ENCODE measurements around the gene EFNA1. TPM values are rescaled to one million over a fixed set of nuclear protein-coding genes. Genes with fewer than 3 reads are reported as not detected.
A peak's percentile ranks its signal among the peaks of the same experiment; 100 is the strongest.
"Not testable (repeated sequence)": the region's sequence is repeated elsewhere in the genome, so short reads cannot be mapped to it uniquely, and the experiment has no call there.

The EFNA1 gene
- total RNA-seq, 3 donors from 2014 or later (not counting 1 experiment from before 2014, with no cell fraction given) = 1.5 to 1.9 (median 1.9) TPM

DNA sequence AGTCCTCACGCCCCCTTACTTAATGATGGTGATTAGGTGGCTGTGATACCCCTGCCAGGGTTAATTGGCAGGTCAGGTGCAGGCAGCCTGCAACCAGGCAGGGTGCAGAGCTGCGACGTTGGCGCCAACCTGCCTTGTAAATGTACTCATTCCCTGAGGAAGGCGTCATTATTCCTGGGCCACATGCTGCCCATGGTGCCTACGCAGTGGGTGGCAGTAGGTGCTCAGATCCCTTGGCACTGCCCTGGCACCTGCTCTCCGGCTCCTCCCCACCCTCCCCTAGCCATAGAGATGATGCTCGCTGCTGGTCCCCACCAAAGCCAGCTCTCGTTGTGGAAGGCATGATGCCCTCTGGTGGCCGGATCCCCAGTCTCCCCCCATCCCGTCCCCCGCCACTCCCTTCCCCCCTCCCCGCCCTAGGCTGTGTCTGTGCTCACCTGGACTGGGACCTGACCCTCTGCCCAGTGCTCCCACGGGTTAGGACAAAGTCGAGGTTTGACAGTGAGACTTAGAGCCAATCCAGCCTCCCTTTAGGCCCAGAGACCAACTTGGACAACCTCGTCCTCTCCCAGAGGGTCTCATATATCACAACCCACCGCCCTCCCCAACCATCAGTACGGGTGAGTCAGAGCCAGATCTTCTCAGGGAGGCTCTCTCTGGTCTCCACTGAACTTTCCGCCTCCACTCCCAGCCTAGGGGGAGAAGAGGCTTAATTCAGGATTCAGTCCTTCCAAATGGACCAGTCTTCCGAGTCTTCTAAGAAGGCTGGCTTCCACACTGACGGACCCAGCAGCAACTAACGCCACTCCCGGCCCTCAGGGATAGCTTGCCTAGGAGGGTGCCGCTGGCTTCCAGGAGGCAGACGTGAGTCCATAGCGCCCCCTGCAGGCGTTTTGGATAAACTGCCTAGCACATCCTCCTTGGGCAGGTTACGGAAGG is 39.8 kb downstream of the EFNA1 start:
- H3K27me3 ChIP-seq (ENCODE audit: control insufficient read depth, insufficient read depth, low read length) = peaks cover 2% of the 10 kb centered on the region
- no peaks in the 10 kb centered on the region for H3K9me3 ChIP-seq (ENCODE audit: control insufficient read depth, insufficient read depth, low read length)
- peaks cover 20% of the 10 kb centered on the region for H3K4me1 ChIP-seq (ENCODE audit: control insufficient read depth, insufficient read depth, low read length)
- H3K27ac ChIP-seq (ENCODE audit: low read length) = no peak overlapping the region
- Mint-ChIP-seq H3K9me3 (no peaks in the 10 kb centered on the region), H3K36me3 (no peaks in the 10 kb centered on the region), H3K4me3 (peak overlapping the region; percentile 4), H3K27me3 (ENCODE audit: low read depth in 2 of 2) (peaks cover 0 to 7% of the 10 kb centered on the region in 2 donors), H3K27ac (peak overlapping the region in 1 of 2 donors; percentile 68), H3K4me1 (peaks cover 7 to 21% of the 10 kb centered on the region in 2 donors)
- H3K36me3 ChIP-seq (ENCODE audit: control insufficient read depth, insufficient read depth, low read length) = peaks cover 14% of the 10 kb centered on the region
- peak; percentile 84 for TF ChIP-seq CTCF (IDR thresholded peaks at IDR 0.05)
- DNase-seq = peak; percentile 82 to 93
- WGBS (ENCODE audit: insufficient coverage) = 8% methylated on average over 25 of the region's 28 CpGs
- intact Hi-C loops (cut with micrococcal nuclease) = loop anchor here (1.0 to 5.0 kb wide), 2 partner anchors 40 to 76 kb away; partner anchors contain the start of gene EFNA1
- H3K4me3 ChIP-seq (ENCODE audit: low read length) = peak overlapping the region; percentile 13
- peak; percentile 81 to 87 (median 85) for ATAC-seq

GRCh38 chr1:155168105-155168445 is 40.4 kb downstream of the EFNA1 start:
- 55% methylated on average over 4 of the region's 4 CpGs for WGBS (ENCODE audit: insufficient coverage)
- not testable (repeated sequence) for H3K27me3 Mint-ChIP-seq (ENCODE audit: low read depth in 2 of 2); H3K9me3 ChIP-seq (ENCODE audit: control insufficient read depth, insufficient read depth, low read length); H3K4me3 ChIP-seq (ENCODE audit: low read length); DNase-seq; H3K27me3 ChIP-seq (ENCODE audit: control insufficient read depth, insufficient read depth, low read length); ATAC-seq; H3K36me3 Mint-ChIP-seq; H3K4me3 Mint-ChIP-seq; H3K9me3 Mint-ChIP-seq; H3K27ac ChIP-seq (ENCODE audit: low read length)
- Mint-ChIP-seq H3K4me1 (peaks cover 11 to 26% of the 10 kb centered on the region in 2 donors), H3K27ac (peak overlapping the region in 1 of 2 donors; percentile 68)
- peaks cover 23% of the 10 kb centered on the region for H3K4me1 ChIP-seq (ENCODE audit: control insufficient read depth, insufficient read depth, low read length)
- peaks cover 14% of the 10 kb centered on the region for H3K36me3 ChIP-seq (ENCODE audit: control insufficient read depth, insufficient read depth, low read length)
- intact Hi-C loops (cut with micrococcal nuclease) = loop anchor here (1.0 to 5.0 kb wide), 2 partner anchors 41 to 77 kb away; partner anchors contain the start of gene EFNA1

GRCh38 chr1:155168456-155169210 is 41.0 kb downstream of the EFNA1 start:
- peaks cover 2% of the 10 kb centered on the region for H3K27me3 ChIP-seq (ENCODE audit: control insufficient read depth, insufficient read depth, low read length)
- H3K4me1 Mint-ChIP-seq = peaks cover 16 to 32% of the 10 kb centered on the region in 2 donors
- peaks cover 28% of the 10 kb centered on the region for H3K4me1 ChIP-seq (ENCODE audit: control insufficient read depth, insufficient read depth, low read length)
- DNase-seq (peak in 1 of 2 donors; percentile 3), ATAC-seq (no peak)
- no peak overlapping the region for H3K27ac Mint-ChIP-seq
- H3K36me3 Mint-ChIP-seq = no peaks in the 10 kb centered on the region
- no peaks in the 10 kb centered on the region for H3K9me3 ChIP-seq (ENCODE audit: control insufficient read depth, insufficient read depth, low read length)
- TF ChIP-seq CTCF (IDR thresholded peaks at IDR 0.05) = no peak
- H3K9me3 Mint-ChIP-seq = no peaks in the 10 kb centered on the region
- H3K4me3 Mint-ChIP-seq = no peak overlapping the region
- no peak overlapping the region for H3K27ac ChIP-seq (ENCODE audit: low read length)
- peaks cover 14% of the 10 kb centered on the region for H3K36me3 ChIP-seq (ENCODE audit: control insufficient read depth, insufficient read depth, low read length)
- intact Hi-C loops (cut with micrococcal nuclease) = loop anchor here (1.0 to 5.0 kb wide), 2 partner anchors 41 to 77 kb away; partner anchors contain the start of gene EFNA1
- peaks cover 0 to 7% of the 10 kb centered on the region in 2 donors for H3K27me3 Mint-ChIP-seq (ENCODE audit: low read depth in 2 of 2)
- no peak overlapping the region for H3K4me3 ChIP-seq (ENCODE audit: low read length)
- WGBS (ENCODE audit: insufficient coverage) = 96% methylated on average over 10 of the region's 10 CpGs

Data from natural killer cell (primary cell).